Ascending aorta (tissue), 2 donors: Measurements from ENCODE around the gene JDP2. TPM values are rescaled to one million over a fixed set of nuclear protein-coding genes. Genes with fewer than 3 reads are reported as not detected.
"Not testable (repeated sequence)": the region's sequence is repeated elsewhere in the genome, so short reads cannot be mapped to it uniquely, and the experiment has no call there.

Experiments
- DNase-seq, 2 donors: peaks; one replicate each; pipeline ENCODE4 v3.0.0-alpha.2; 2019; ENCODE audit warnings: low spot score in 2 of 2
- H3K27ac ChIP-seq, 2 donors: fragments of 200-600 bp; sonication (generic); one replicate each; pipeline ENCODE4 v1.5.1; 2016 to 2017; ENCODE audit warnings: mild to moderate bottlenecking in 1 of 2
- H3K27me3 ChIP-seq: fragments of 200-600 bp; sonication (generic); one replicate; pipeline ENCODE4 v1.5.1; 2017
- H3K36me3 ChIP-seq, 2 donors: fragments of 200-600 bp; sonication (generic); one replicate each; pipeline ENCODE4 v1.5.1; 2016
- H3K4me1 ChIP-seq, 2 donors: fragments of 200-600 bp; sonication (generic); one replicate each; pipeline ENCODE4 v1.5.1; 2016 to 2017; ENCODE audit warnings: mild to moderate bottlenecking in 1 of 2
- H3K4me3 ChIP-seq, 2 donors: fragments of 200-600 bp; sonication (generic); one replicate each; pipeline ENCODE4 v1.5.1; 2016 to 2017; ENCODE audit warnings: mild to moderate bottlenecking in 1 of 2
- H3K9me3 ChIP-seq, 2 donors: fragments of 200-600 bp; sonication (generic); one replicate each; pipeline ENCODE4 v1.5.1; 2016
- intact Hi-C: fragments of 100-400 bp; cut with DNase I; formaldehyde crosslinking; loops from one replicate; pipeline ENCODE4 v1.15.1; 2023
- total RNA-seq: library from RNA; depleted of rRNA; stranded (reverse); fragments of >200 nt; gene quantifications from one replicate; pipeline ENCODE4 v1.1.0, GENCODE V29; 2016
- TF ChIP-seq, protein P1 (sequence below), 3 experiments: fragments of 200-600 bp in 2 of 3; fragments of 450-650 bp in 1 of 3; sonication (generic) in 2 of 3; IDR thresholded peaks; one replicate each; pipeline ENCODE4 v1.5.1; 2016 to 2019; ENCODE audit warnings: antibody characterized with exemption in 3 of 3, mild to moderate bottlenecking in 1 of 3, moderate library complexity in 1 of 3

Gene JDP2
- total RNA-seq, 1 donor from 2014 or later, result 213 TPM

- Histone ChIP-seq H3K27ac (peak overlapping the region; percentile 46 to 64), H3K9me3 (no peaks in the 10 kb centered on the region), H3K4me3 (no peak overlapping the region), H3K36me3 (peaks cover 19 to 29% of the 10 kb centered on the region in 2 donors), H3K27me3 (no peaks in the 10 kb centered on the region), H3K4me1 (peaks cover 5 to 26% of the 10 kb centered on the region in 2 donors)
- DNase-seq, result no peak
- TF ChIP-seq, protein P1, sequence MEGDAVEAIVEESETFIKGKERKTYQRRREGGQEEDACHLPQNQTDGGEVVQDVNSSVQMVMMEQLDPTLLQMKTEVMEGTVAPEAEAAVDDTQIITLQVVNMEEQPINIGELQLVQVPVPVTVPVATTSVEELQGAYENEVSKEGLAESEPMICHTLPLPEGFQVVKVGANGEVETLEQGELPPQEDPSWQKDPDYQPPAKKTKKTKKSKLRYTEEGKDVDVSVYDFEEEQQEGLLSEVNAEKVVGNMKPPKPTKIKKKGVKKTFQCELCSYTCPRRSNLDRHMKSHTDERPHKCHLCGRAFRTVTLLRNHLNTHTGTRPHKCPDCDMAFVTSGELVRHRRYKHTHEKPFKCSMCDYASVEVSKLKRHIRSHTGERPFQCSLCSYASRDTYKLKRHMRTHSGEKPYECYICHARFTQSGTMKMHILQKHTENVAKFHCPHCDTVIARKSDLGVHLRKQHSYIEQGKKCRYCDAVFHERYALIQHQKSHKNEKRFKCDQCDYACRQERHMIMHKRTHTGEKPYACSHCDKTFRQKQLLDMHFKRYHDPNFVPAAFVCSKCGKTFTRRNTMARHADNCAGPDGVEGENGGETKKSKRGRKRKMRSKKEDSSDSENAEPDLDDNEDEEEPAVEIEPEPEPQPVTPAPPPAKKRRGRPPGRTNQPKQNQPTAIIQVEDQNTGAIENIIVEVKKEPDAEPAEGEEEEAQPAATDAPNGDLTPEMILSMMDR (IDR thresholded peaks at IDR 0.05), result no peak
- intact Hi-C loops, result loop anchor here (2.0 kb wide), 1 partner anchor 16 kb away; no protein-coding TSS in a partner anchor
Observed at GRCh38 chr14:75469164-75469563, 41.3 kb downstream of the JDP2 start.

- DNase-seq, result peak in 1 of 2 donors; percentile 86
- Histone ChIP-seq H3K36me3 (peaks cover 19 to 29% of the 10 kb centered on the region in 2 donors), H3K27ac (peak overlapping the region; percentile 46 to 64), H3K4me3 (peak overlapping the region in 1 of 2 donors; percentile 26), H3K9me3 (no peaks in the 10 kb centered on the region), H3K4me1 (peaks cover 5 to 26% of the 10 kb centered on the region in 2 donors), H3K27me3 (no peaks in the 10 kb centered on the region)
- TF ChIP-seq, protein P1 (IDR thresholded peaks at IDR 0.05), result peak in 1 of 3 experiments; percentile 25
- intact Hi-C loops, result loop anchor here (2.0 to 5.0 kb wide), 2 partner anchors 17 to 162 kb away; no protein-coding TSS in a partner anchor
Observed at GRCh38 chr14:75469606-75470237, 41.9 kb downstream of the JDP2 start.

GRCh38 chr14:75470238-75470797 is 42.5 kb downstream of the JDP2 start:
- H3K36me3 ChIP-seq, result peaks cover 19 to 29% of the 10 kb centered on the region in 2 donors
- intact Hi-C loops, result loop anchor here (5.0 kb wide), 1 partner anchor 163 kb away; no protein-coding TSS in a partner anchor
- TF ChIP-seq, protein P1 (IDR thresholded peaks at IDR 0.05), result no peak
- peak in 1 of 2 donors; percentile 40 for DNase-seq
- H3K9me3 ChIP-seq, result no peaks in the 10 kb centered on the region
- H3K27me3 ChIP-seq, result no peaks in the 10 kb centered on the region
- H3K4me1 ChIP-seq, result peaks cover 5 to 26% of the 10 kb centered on the region in 2 donors
- peak overlapping the region in 1 of 2 donors; percentile 4 for H3K4me3 ChIP-seq
- peak overlapping the region; percentile 11 to 47 for H3K27ac ChIP-seq

DNA sequence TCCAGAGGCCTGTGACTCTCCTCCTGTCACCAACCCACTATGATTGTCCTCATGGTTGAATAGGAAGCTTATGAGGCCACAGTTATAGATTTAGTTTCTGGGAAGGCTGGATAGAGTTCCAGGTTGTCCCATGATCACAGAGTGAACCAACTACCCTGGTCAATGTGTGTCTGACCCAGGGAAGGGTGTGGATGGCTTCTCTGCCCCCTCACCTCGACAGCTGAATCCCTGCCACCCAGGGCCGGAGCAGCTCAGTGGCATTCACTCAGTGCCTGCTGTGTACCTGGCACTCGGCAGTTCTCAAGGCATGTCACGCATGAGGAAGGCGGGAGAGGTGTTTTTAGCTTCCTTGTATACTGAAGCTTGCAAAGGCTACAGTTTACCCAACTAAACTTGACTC is 43.2 kb downstream of the JDP2 start:
- Histone ChIP-seq H3K9me3 (no peaks in the 10 kb centered on the region), H3K27me3 (no peaks in the 10 kb centered on the region), H3K27ac (peak overlapping the region in 1 of 2 donors; percentile 47), H3K36me3 (peaks cover 19 to 29% of the 10 kb centered on the region in 2 donors), H3K4me1 (peaks cover 5 to 26% of the 10 kb centered on the region in 2 donors), H3K4me3 (no peak overlapping the region)
- TF ChIP-seq, protein P1 (IDR thresholded peaks at IDR 0.05), result no peak
- DNase-seq, result no peak
- intact Hi-C loops, result loop anchor here (5.0 kb wide), 1 partner anchor 164 kb away; no protein-coding TSS in a partner anchor

DNA sequence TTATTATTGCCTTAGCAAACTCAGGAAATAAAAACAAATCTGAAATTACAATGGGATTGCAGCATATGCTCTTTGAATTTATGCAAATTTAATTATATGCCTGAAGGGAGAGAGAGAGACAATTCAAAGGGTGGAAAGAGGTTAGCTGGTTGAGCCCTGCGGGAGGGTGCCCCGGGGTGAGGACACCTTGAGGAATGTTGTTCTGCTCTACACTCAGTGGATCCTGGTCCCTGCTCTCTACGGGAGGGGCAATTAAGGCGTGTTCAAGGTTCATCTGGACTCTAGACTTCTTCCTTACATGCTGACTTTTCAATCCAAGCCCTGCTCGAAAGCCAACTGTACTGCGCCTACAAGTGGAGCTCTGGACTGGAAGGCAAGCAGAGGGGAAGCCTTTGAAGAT is 46.3 kb downstream of the JDP2 start:
- DNase-seq, H3K27me3 ChIP-seq, H3K27ac ChIP-seq, H3K9me3 ChIP-seq, H3K4me3 ChIP-seq: not testable (repeated sequence)
- H3K4me1 ChIP-seq, result peaks cover 5 to 19% of the 10 kb centered on the region in 2 donors
- intact Hi-C loops, result loop anchor here (5.0 kb wide), 1 partner anchor 167 kb away; no protein-coding TSS in a partner anchor
- peaks cover 19 to 29% of the 10 kb centered on the region in 2 donors for H3K36me3 ChIP-seq
